HG03196 (cell line): ENCODE results near the gene SEMA4D.

Source experiments
- ATAC-seq: cut with Tn5 transposase; IDR thresholded peaks from one replicate; pipeline ENCODE4 v1.9.1; 2021; ENCODE audit not compliant: unreplicated experiment

The SEMA4D gene

GRCh38 chr9:89391585-89391984 lies 106.3 kb downstream of the SEMA4D start:
- ATAC-seq: no peak

DNA sequence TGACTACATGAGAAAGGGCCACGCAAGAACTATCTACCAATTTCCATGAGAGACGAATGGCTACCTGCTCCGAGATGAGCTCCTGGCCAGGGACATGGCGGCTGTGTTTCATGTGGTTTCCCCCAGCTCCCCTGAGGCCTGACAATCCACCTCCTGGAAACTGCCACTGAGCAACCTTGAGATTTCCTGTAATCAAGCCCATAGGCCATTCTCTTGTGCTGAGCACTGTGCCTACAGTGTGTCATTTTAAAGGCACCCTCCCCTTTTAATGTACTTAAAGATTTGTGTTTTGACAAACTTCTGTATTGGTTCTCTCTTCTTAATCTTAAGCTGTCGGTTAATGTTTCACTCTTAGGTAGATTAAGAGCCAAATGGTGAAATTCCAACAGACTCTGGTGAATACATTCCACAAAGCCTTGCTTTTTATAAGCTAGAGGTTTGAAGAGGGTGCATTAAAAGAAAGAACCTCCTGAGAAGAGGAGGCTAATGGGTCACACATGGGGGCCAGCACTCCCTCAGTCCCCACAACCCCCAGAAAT lies 107.3 kb downstream of the SEMA4D start:
- no peak for ATAC-seq

DNA sequence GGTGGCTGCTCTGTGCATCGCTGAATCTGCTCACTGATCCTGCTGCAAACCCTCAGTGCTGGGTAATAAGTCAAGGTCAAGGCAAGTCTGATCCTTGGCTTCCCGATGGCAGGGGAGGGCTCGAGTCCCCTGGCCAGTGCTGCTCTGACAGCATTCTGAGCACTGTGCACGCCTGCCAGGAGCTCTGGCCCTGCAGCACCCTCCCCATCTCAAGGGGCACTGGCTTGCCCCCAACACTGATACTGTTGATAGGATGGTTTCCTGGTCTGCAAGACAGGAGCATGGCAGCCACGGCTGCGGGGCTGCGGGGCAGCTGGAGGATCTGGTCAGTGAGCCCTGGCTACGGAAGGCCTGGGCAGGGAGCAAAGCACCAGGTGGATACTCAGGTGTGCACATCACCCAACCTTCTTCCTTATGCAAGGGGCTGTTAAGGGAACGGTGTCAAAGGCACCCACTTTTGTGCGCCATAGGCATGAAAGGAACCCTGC lies 107.8 kb downstream of the SEMA4D start:
- ATAC-seq: no peak

GRCh38 chr9:89388868-89389177 lies 109.1 kb downstream of the SEMA4D start:
- no peak for ATAC-seq

DNA sequence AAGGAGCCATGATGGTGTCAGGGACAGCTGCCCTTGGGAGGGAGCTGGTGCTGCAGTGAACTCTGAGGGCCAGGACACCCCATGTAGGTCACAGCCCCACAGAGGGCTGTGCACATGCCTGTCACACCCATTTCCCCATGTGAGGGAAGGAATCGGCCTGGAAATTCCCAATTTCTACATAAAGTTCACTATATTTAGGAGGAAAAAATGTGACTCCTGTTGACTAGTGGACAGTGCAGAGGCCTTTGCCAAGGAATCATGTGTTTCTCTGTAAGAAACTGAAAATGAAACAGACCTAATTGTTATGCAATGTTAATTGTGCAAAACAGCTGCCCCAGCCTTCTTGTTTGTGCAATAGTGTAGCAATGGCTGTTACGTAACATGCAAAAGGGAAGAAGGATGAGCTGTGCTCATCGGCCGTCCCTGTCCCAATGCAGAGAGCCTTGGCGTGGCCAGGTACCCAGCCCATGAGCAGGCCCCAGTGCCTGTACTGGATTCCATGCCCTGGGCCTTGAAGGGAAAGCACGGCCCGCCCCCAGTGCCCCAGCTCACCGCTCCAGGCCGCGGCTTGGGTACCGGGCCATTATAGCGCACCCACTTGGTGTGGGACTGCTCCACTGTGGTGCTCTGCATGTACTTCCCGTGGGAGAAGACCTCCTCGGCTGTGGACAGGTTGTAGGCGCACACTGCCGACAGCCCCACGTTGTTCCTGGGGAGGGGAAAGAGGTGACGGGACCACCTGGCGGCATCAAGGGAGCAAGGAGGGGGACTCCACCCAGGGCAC lies 109.6 kb downstream of the SEMA4D start:
- ATAC-seq: no peak

- ATAC-seq: no peak
Observed at GRCh38 chr9:89387197-89387849, 110.6 kb downstream of the SEMA4D start.

DNA sequence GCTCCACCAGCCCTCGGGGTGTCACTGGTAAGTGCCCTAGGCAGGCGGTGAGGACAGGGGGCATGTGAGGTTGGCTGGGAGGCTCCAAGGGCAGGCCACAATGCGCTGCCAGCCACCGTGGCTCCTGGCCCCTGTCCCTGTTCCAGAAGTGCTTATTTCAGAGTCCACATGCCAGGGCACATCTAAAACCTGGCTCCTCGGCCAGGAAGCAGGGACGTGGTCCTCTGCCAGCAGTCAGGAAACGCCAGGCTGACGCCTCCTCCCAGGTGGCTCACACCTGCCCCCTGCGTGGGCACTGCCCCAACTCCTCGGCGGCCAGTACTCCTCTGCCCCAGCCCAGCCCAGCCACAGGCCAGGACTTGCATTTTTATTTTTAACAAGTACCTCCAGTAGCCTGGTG lies 111.1 kb downstream of the SEMA4D start:
- no peak for ATAC-seq

GRCh38 chr9:89386206-89386605 lies 111.7 kb downstream of the SEMA4D start:
- ATAC-seq: no peak

- no peak for ATAC-seq
Observed at GRCh38 chr9:89384783-89385182, 113.1 kb downstream of the SEMA4D start.

- ATAC-seq: no peak
Observed at GRCh38 chr9:89383721-89384300, 114.1 kb downstream of the SEMA4D start.

DNA sequence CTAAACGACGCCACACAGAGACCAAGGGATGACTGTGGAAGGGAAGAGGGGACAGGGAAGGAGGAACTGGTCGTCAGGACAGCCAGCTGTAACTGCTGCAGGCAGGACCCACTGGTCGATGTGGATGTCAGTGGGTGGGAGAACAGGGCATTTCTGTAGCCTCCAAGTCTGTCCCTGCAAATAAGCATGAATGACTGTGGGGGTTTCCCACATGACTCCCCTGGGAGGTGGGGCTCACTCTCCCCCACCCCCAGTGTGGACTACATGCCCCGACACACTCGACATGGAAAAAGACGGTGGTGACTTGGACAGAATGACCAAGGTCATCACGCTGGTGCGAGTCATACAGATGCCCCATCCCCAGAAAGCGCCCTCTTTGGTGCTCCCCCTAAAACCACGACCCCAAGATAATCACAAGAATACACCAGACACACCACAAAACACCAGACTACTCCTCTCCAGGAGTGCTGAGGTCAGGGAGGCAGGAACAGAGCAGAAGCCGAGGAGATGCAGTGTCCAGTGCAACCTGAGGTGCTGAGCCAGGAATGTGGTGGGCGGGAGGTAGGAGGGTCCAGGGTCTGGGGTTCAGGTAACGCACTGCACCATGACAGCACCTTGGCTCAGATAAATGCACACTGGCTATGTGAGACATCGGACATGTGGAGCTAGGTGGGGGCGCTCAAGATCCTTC lies 114.7 kb downstream of the SEMA4D start:
- ATAC-seq: no peak

GRCh38 chr9:89382026-89382986 lies 115.6 kb downstream of the SEMA4D start:
- no peak for ATAC-seq

- ATAC-seq: no peak
Observed at GRCh38 chr9:89381308-89381609, 116.7 kb downstream of the SEMA4D start.

DNA sequence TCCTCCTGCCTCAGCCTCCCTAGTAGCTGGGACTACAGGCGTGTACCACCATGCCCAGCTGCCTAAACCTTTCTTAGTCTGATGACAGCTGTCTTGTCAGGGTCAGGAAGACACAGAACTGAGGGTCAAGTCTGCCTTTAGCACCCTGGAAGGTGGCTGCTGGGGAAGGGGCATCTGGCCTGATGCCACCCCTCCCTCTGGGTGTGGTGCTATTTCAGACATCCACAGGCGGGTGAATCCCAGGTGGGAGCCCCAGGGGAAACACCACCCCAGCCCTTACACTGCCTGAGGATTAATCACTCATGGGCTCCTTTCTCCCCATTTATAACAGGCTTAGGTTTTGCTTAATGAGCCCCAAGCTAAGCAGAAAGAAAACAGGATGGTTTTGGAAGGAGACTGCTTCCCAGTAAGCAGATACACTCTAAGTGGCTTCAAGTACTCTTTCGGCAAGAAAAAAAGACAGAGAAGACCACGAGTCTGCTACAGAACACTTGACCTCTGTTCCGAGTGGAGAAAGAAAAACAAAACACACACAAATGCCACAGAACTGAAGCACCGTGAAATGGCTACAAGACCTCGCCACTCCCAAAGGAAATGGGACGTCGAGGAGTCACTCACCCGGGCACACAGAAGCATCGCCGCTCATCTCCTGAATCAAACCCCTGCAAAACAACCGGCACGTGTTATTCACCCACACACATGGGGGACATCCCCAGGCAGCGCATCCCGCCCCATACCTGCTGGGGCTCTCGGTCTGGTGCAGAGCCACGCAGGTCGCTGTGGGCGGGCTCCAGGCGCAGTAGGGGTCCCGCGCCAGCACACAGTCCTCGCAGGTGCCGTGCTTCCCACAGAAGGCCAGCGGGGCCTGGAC lies 117.2 kb downstream of the SEMA4D start:
- ATAC-seq: no peak

GRCh38 chr9:89379508-89380115 lies 118.3 kb downstream of the SEMA4D start:
- no peak for ATAC-seq

GRCh38 chr9:89379031-89379430 lies 118.9 kb downstream of the SEMA4D start:
- ATAC-seq: no peak

DNA sequence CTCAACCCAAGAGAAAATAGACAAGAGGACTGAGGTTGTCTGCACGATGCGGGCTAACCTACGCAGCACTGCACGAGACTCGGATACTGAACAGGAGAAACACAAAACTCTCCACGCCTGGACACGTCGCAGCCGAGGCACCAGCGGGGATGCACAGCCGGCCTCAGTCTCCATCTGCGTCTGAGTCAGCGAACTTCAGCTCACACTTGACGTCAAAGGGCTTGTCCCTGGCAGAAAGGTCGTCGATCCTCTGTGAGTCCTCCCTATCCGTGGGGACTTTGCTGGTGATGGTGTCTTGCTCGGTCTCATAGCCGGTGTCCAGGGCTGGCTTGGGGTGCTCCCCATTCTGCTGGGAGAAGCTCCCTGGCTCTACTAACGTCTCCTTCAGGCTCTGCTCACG lies 119.4 kb downstream of the SEMA4D start:
- no peak for ATAC-seq

DNA sequence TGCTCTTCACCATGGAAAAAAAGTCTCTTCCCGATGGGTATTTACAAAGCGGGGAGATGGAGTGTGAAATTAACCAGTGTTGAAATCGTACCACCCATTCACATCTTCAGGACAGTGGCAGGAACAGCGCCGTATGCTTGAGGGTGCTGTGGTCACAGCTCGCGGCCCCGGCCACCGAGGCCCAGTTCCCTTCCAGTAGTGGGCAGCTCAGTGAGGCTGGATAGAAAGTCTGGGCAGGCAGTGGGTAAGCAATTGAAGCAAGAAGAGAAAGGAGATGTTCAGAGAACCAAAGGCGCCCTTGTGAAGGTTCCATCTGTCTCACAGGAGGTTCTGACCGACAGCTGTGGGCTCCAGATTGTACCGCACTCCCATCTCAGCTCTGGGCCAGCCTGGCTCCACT lies 120.5 kb downstream of the SEMA4D start:
- ATAC-seq: no peak

DNA sequence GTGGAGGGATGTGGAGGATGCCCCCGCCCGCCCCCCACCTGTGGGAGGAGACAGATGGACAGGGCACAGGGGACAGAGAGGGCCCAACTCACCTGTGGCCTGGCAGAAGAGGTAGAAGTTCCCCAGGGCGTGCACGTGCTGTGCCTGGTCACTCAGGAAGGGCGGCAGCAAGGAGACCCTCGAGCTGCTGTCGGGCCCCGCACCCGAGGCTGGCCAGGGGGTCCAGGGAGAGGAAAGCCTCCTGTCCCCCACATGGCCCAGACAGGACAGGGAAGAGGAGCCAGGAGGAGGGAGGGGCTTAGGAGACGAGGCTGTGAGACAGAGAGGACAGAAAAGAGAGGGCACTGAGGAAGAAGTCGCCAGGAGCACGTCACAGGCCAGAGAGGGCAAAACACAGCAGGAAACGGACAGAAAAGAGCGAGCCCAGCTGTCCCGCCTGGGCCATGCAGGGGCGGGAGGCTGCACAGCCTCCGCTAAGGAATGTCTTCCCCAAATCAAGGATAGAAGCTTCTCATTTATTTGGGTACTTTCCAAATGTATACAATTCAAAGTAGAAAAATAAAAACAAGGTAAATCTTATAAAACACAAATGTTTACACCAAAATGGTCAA lies 121.1 kb downstream of the SEMA4D start:
- ATAC-seq: no peak
